OCI-LY1 (cell line): Measurements from ENCODE around the gene LAMC1.
A peak's percentile ranks its signal among the peaks of the same experiment; 100 is the strongest.

ENCODE experiments used
- H2AFZ ChIP-seq: fragments of 200-600 bp; sonication (generic), shearing (Covaris generic); 2 replicates; pipeline ENCODE4 v1.6.0; 2014; ENCODE audit warnings: antibody characterized with exemption, mild to moderate bottlenecking, low read length
- H3F3A ChIP-seq: fragments of 200-600 bp; sonication (generic), shearing (Covaris generic); 2 replicates; pipeline ENCODE4 v1.6.0; 2014; ENCODE audit warnings: mild to moderate bottlenecking, antibody characterized with exemption, low read length, moderate library complexity; ENCODE audit not compliant: insufficient read depth
- H3K27ac ChIP-seq: fragments of 200-600 bp; sonication (generic); 2 replicates; pipeline ENCODE4 v1.5.1; 2014; ENCODE audit warnings: low read length, mixed run types, mild to moderate bottlenecking, low read depth; ENCODE audit not compliant: poor library complexity, severe bottlenecking
- H3K27me3 ChIP-seq: fragments of 200-600 bp; sonication (generic); 2 replicates; pipeline ENCODE4 v1.6.0; 2014; ENCODE audit warnings: antibody characterized with exemption, mild to moderate bottlenecking, low read length, moderate library complexity; ENCODE audit not compliant: insufficient read depth
- H3K36me3 ChIP-seq: fragments of 200-600 bp; sonication (generic); 2 replicates; pipeline ENCODE4 v1.6.1; 2014; ENCODE audit warnings: mild to moderate bottlenecking, antibody characterized with exemption, low read length, moderate library complexity, mixed read lengths; ENCODE audit not compliant: insufficient read depth
- H3K4me1 ChIP-seq: fragments of 200-600 bp; sonication (generic); 2 replicates; pipeline ENCODE4 v1.5.1; 2014; ENCODE audit warnings: mild to moderate bottlenecking, low read length, moderate library complexity; ENCODE audit not compliant: insufficient read depth, severe bottlenecking
- H3K4me2 ChIP-seq: fragments of 200-600 bp; sonication (generic), shearing (Covaris generic); 2 replicates; pipeline ENCODE4 v1.6.1; 2014; ENCODE audit warnings: low read length
- H3K4me3 ChIP-seq: fragments of 200-600 bp; sonication (generic); 2 replicates; pipeline ENCODE4 v1.5.1; 2014; ENCODE audit warnings: low read length, low read depth, mild to moderate bottlenecking, mixed read lengths; ENCODE audit not compliant: poor library complexity, severe bottlenecking
- H3K79me2 ChIP-seq: fragments of 200-600 bp; shearing (Covaris generic); 2 replicates; pipeline ENCODE4 v1.6.1; 2016; ENCODE audit warnings: mixed run types, low read length, mixed read lengths; ENCODE audit not compliant: insufficient read depth
- H3K9ac ChIP-seq: fragments of 200-600 bp; sonication (generic), shearing (Covaris generic); 2 replicates; pipeline ENCODE4 v1.6.1; 2014; ENCODE audit warnings: mild to moderate bottlenecking, low read length, mixed read lengths
- H3K9me2 ChIP-seq: fragments of 200-600 bp; sonication (generic), shearing (Covaris generic); 2 replicates; pipeline ENCODE4 v1.6.1; 2014; ENCODE audit warnings: low read depth, mild to moderate bottlenecking, low read length, mixed read lengths
- H3K9me3 ChIP-seq: fragments of 200-600 bp; shearing (Covaris generic); 2 replicates; pipeline ENCODE4 v1.6.1; 2014; ENCODE audit warnings: low read length, mixed read lengths
- H4K20me1 ChIP-seq: fragments of 200-600 bp; sonication (generic), shearing (Covaris generic); 2 replicates; pipeline ENCODE4 v1.6.0; 2016; ENCODE audit warnings: mild to moderate bottlenecking, low read length; ENCODE audit not compliant: insufficient read depth
- EZH2 ChIP-seq: fragments of 200-600 bp; sonication (generic), shearing (Covaris generic); IDR thresholded peaks from 2 replicates; pipeline ENCODE4 v1.8.0; 2017; ENCODE audit warnings: borderline replicate concordance, mixed run types, mild to moderate bottlenecking, antibody characterized with exemption, low read length, moderate library complexity, mixed read lengths
- TF ChIP-seq, protein P1 (sequence below): fragments of 200-600 bp; sonication (generic), shearing (Covaris generic); IDR thresholded peaks from 2 replicates; pipeline ENCODE4 v1.5.1; 2017; ENCODE audit warnings: mild to moderate bottlenecking, antibody characterized with exemption, low read length, moderate library complexity, mixed read lengths

LAMC1 gene

DNA sequence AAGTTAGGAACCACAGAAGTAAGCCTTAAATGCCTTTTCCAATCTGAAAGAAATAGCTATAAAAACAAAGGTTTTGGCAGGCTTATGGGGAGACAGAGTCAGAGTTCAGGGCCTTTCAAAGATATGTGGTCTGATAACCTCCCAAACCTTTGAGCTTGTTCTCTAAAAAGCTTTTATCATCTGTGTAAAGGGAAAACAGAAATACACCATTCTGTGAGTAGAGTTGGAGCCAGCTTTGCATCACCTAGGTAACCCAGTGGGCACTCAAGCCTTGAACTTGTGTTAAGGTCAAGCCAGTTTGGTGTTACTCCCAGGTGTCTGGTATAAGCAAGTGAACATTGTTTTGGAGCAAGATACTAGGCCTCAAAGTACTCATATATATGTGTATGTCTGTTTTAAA is 50.1 kb downstream of the LAMC1 start:
- H3K27me3 ChIP-seq = no peaks in the 10 kb centered on the region
- no peaks in the 10 kb centered on the region for H4K20me1 ChIP-seq
- H3K9me3 ChIP-seq = no peaks in the 10 kb centered on the region
- peak overlapping the region; percentile 7; the same call in 1 of the 2 replicates for H3K9ac ChIP-seq
- TF ChIP-seq, protein P1, sequence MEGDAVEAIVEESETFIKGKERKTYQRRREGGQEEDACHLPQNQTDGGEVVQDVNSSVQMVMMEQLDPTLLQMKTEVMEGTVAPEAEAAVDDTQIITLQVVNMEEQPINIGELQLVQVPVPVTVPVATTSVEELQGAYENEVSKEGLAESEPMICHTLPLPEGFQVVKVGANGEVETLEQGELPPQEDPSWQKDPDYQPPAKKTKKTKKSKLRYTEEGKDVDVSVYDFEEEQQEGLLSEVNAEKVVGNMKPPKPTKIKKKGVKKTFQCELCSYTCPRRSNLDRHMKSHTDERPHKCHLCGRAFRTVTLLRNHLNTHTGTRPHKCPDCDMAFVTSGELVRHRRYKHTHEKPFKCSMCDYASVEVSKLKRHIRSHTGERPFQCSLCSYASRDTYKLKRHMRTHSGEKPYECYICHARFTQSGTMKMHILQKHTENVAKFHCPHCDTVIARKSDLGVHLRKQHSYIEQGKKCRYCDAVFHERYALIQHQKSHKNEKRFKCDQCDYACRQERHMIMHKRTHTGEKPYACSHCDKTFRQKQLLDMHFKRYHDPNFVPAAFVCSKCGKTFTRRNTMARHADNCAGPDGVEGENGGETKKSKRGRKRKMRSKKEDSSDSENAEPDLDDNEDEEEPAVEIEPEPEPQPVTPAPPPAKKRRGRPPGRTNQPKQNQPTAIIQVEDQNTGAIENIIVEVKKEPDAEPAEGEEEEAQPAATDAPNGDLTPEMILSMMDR = no peak
- no peak for TF ChIP-seq EZH2
- peaks cover 51% of the 10 kb centered on the region for H3K79me2 ChIP-seq
- no peak overlapping the region for H2AFZ ChIP-seq
- H3F3A ChIP-seq = no peaks in the 10 kb centered on the region
- peaks cover 86% of the 10 kb centered on the region for H3K4me1 ChIP-seq
- peak overlapping the region; percentile 40; the same call in 1 of the 2 replicates for H3K4me2 ChIP-seq
- no peak overlapping the region for H3K4me3 ChIP-seq
- H3K27ac ChIP-seq = peak overlapping the region; percentile 98
- peaks cover 3% of the 10 kb centered on the region; the same call in 1 of the 2 replicates for H3K36me3 ChIP-seq
- no peaks in the 10 kb centered on the region for H3K9me2 ChIP-seq

GRCh38 chr1:183074215-183074614 is 51.0 kb downstream of the LAMC1 start:
- H3F3A ChIP-seq = no peaks in the 10 kb centered on the region
- H3K4me2 ChIP-seq = peak overlapping the region; percentile 40; the same call in 1 of the 2 replicates
- no peaks in the 10 kb centered on the region for H3K9me3 ChIP-seq
- H3K79me2 ChIP-seq = peaks cover 51% of the 10 kb centered on the region
- no peak overlapping the region for H3K4me3 ChIP-seq
- no peak overlapping the region for H2AFZ ChIP-seq
- peaks cover 82% of the 10 kb centered on the region for H3K4me1 ChIP-seq
- H3K27ac ChIP-seq = peak overlapping the region; percentile 98
- no peaks in the 10 kb centered on the region for H3K9me2 ChIP-seq
- TF ChIP-seq, protein P1 = no peak
- TF ChIP-seq EZH2 = no peak
- H3K36me3 ChIP-seq = peaks cover 3% of the 10 kb centered on the region; the same call in 1 of the 2 replicates
- H4K20me1 ChIP-seq = no peaks in the 10 kb centered on the region
- peak overlapping the region; percentile 7; the same call in 1 of the 2 replicates for H3K9ac ChIP-seq
- H3K27me3 ChIP-seq = no peaks in the 10 kb centered on the region

DNA sequence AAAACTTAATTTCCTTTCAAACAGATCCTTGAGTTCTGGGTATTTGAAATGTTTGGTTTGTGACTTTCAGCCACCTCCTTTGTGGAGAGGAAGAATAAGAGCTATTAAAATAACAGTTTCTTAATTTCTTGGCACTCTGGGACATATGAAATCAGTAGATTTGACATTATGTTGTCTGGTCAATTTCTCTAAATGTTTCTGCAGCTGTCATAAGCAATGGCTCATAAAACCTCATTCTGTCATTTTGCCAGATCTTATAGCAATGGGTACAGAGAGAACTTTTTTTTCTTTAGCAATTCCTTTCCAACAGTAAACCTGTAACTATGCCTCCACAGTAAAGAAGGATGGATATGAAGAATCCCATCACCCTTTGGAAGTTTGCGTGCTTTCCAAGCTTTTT is 52.6 kb downstream of the LAMC1 start:
- H4K20me1 ChIP-seq = no peaks in the 10 kb centered on the region
- no peak overlapping the region for H3K4me2 ChIP-seq
- H3K9ac ChIP-seq = no peak overlapping the region; the same call in 1 of the 2 replicates
- H3K79me2 ChIP-seq = peaks cover 64% of the 10 kb centered on the region
- peak overlapping the region; percentile 98 for H3K27ac ChIP-seq
- peaks cover 3% of the 10 kb centered on the region; the same call in 1 of the 2 replicates for H3K36me3 ChIP-seq
- H3K9me2 ChIP-seq = no peaks in the 10 kb centered on the region
- H3F3A ChIP-seq = no peaks in the 10 kb centered on the region
- H2AFZ ChIP-seq = no peak overlapping the region
- no peaks in the 10 kb centered on the region for H3K9me3 ChIP-seq
- H3K4me3 ChIP-seq = no peak overlapping the region
- H3K27me3 ChIP-seq = no peaks in the 10 kb centered on the region
- H3K4me1 ChIP-seq = peaks cover 79% of the 10 kb centered on the region
- TF ChIP-seq, protein P1 = no peak
- TF ChIP-seq EZH2 = no peak
